GM12892 (cell line): Measurements from ENCODE around the gene SLC37A1.

ENCODE experiments used
- POLR2A ChIP-seq: IDR thresholded peaks from 2 replicates; pipeline ENCODE4 v1.6.1; 2011; ENCODE audit warnings: low read depth, low read length, control low read depth
- TAF1 ChIP-seq: IDR thresholded peaks from 2 replicates; pipeline ENCODE4 v1.6.1; 2011; ENCODE audit warnings: low read depth, mild to moderate bottlenecking, control low read depth, low read length, borderline replicate concordance

- TF ChIP-seq POLR2A, result no peak
- TF ChIP-seq TAF1, result no peak
Observed at GRCh38 chr21:42612390-42612789, 98.7 kb downstream of the SLC37A1 start.
